ENCODE measurements around the gene KIF4A. TPM values are rescaled to one million over a fixed set of nuclear protein-coding genes. Genes with fewer than 3 reads are reported as not detected.

Gene KIF4A
- total and polyA plus RNA-seq, 2 of the 13 experiments (the other 11 are each of a cell fraction or from before 2014, with no cell fraction given) = 9.4 to 28.2 TPM

DNA sequence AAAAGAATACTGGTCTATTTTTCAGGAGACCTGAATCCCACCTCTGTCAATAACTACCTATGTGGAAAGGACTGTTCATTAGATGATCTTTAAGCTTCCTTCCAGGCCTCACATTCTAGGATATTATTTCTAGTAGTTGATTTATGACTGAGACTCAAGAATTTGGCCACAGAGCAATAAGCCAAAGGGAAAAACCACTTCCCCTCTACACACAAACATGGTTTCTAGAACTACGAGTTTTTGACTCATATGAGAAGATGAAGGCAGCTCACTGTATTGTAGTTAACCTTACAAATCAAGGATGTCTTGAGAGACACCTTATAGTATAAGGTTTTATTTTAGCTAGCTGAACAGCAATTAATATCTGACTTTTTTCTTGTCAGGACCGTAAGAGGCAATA is 96.3 kb downstream of the KIF4A start:
- Histone ChIP-seq H3K9ac (ENCODE audit: insufficient read depth, low read depth, low read length) (no peak overlapping the region), H3K27me3 (ENCODE audit: control insufficient read depth in 1 of 2, insufficient read depth in 2 of 2, low read length in 2 of 2) (no peaks in the 10 kb centered on the region), H2AFZ (ENCODE audit: low read length) (no peak overlapping the region), H3K79me2 (ENCODE audit: insufficient read depth, low read length) (no peaks in the 10 kb centered on the region), H3K4me1 (ENCODE audit: insufficient read depth, low read length) (no peaks in the 10 kb centered on the region), H3K27ac (ENCODE audit: extremely low read length, insufficient read depth, low read length) (no peak overlapping the region), H3K4me3 (replicated peaks in 1 of 3; ENCODE audit: insufficient read depth in 1 of 3, low read depth in 2 of 3, low read length in 3 of 3) (no peak overlapping the region), H3K9me3 (ENCODE audit: low read length) (no peaks in the 10 kb centered on the region), H3K36me3 (replicated peaks in 1 of 2; ENCODE audit: control insufficient read depth in 1 of 2, insufficient read depth in 2 of 2, low read length in 2 of 2) (0 out of 5 replicates have a peak, but pooled peaks cover 0 to 6% of the 10 kb centered on the region in 2 experiments), H4K20me1 (ENCODE audit: insufficient read depth, low read length) (no peaks in the 10 kb centered on the region), H3K4me2 (ENCODE audit: low read depth, low read length) (no peak overlapping the region)
- CTCF ChIA-PET (ENCODE audit: low intra/inter-chr PET ratio, low total read pairs) = no interaction called here
- intact Hi-C loops (cut with micrococcal nuclease; ENCODE audit: unreplicated experiment) (no loop called here), in situ Hi-C loops (cut with HindIII; ENCODE audit: extremely low pct_ligation_motif_present, low pct_unique_long_range_greater_than_20kb) (no loop called here)
- TF ChIP-seq SALL1 (CRISPR knock-in tag; IDR thresholded peaks at IDR 0.05) = no peak
- TF ChIP-seq FOXM1 (CRISPR knock-in tag; IDR thresholded peaks at IDR 0.05) = no peak
- no peak for TF ChIP-seq ARID2 (CRISPR knock-in tag; IDR thresholded peaks at IDR 0.05; ENCODE audit: borderline replicate concordance)
- TF ChIP-seq, protein P1, sequence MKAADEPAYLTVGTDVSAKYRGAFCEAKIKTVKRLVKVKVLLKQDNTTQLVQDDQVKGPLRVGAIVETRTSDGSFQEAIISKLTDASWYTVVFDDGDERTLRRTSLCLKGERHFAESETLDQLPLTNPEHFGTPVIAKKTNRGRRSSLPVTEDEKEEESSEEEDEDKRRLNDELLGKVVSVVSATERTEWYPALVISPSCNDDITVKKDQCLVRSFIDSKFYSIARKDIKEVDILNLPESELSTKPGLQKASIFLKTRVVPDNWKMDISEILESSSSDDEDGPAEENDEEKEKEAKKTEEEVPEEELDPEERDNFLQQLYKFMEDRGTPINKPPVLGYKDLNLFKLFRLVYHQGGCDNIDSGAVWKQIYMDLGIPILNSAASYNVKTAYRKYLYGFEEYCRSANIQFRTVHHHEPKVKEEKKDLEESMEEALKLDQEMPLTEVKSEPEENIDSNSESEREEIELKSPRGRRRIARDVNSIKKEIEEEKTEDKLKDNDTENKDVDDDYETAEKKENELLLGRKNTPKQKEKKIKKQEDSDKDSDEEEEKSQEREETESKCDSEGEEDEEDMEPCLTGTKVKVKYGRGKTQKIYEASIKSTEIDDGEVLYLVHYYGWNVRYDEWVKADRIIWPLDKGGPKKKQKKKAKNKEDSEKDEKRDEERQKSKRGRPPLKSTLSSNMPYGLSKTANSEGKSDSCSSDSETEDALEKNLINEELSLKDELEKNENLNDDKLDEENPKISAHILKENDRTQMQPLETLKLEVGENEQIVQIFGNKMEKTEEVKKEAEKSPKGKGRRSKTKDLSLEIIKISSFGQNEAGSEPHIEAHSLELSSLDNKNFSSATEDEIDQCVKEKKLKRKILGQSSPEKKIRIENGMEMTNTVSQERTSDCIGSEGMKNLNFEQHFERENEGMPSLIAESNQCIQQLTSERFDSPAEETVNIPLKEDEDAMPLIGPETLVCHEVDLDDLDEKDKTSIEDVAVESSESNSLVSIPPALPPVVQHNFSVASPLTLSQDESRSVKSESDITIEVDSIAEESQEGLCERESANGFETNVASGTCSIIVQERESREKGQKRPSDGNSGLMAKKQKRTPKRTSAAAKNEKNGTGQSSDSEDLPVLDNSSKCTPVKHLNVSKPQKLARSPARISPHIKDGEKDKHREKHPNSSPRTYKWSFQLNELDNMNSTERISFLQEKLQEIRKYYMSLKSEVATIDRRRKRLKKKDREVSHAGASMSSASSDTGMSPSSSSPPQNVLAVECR (CRISPR knock-in tag; IDR thresholded peaks at IDR 0.05; ENCODE audit: borderline replicate concordance) = no peak
- no peak for TF ChIP-seq KMT2B (CRISPR knock-in tag; IDR thresholded peaks at IDR 0.05)
- TF ChIP-seq FOXA1 (IDR thresholded peaks at IDR 0.05) = no peak
- no peak for TF ChIP-seq FOXA1 (CRISPR knock-in tag; IDR thresholded peaks at IDR 0.05)
- TF ChIP-seq GPN1 (CRISPR knock-in tag; IDR thresholded peaks at IDR 0.05; ENCODE audit: borderline replicate concordance) = no peak
- TF ChIP-seq YEATS4 (CRISPR knock-in tag; IDR thresholded peaks at IDR 0.05; ENCODE audit: borderline replicate concordance) = no peak
- TF ChIP-seq ZNF263 (CRISPR knock-in tag; IDR thresholded peaks at IDR 0.05) = no peak
- TF ChIP-seq NFRKB (IDR thresholded peaks at IDR 0.05) = no peak
- WGBS (ENCODE audit: low lambda C conversion rate) = 100% methylated on average over 2 of the region's 2 CpGs
- ATAC-seq (no peak), DNase-seq (ENCODE audit: low spot score) (no peak), FAIRE-seq (no peak)
- POLR2A ChIA-PET = no interaction called here
- BruUV-seq (replicated peaks) = no TSS peak

Measured in HepG2 (cell line).